H9 (cell line): ENCODE results near the gene MYH14. TPM values are rescaled to one million over a fixed set of nuclear protein-coding genes. Genes with fewer than 3 reads are reported as not detected.

Experiments
- DNase-seq: peaks from one replicate; pipeline ENCODE4 v3.0.0-alpha.2; 2017
- H2AFZ ChIP-seq: one replicate; pipeline ENCODE4 v1.6.1; 2013; ENCODE audit warnings: mild to moderate bottlenecking, low read length, control low read depth, moderate library complexity
- H2AK5ac ChIP-seq: 2 replicates; pipeline ENCODE4 v1.6.1; 2013; ENCODE audit warnings: low read length, control low read depth, mixed read lengths; ENCODE audit not compliant: insufficient read length
- H2BK120ac ChIP-seq: one replicate; pipeline ENCODE4 v1.6.1; 2013; ENCODE audit warnings: low read depth, mild to moderate bottlenecking, low read length, control low read depth, inconsistent platforms; ENCODE audit not compliant: poor library complexity, severe bottlenecking
- H2BK12ac ChIP-seq: 2 replicates; pipeline ENCODE4 v1.6.1; 2013; ENCODE audit warnings: low read length, control low read depth, mixed read lengths, low read depth; ENCODE audit not compliant: insufficient read length
- H2BK15ac ChIP-seq: 2 replicates; pipeline ENCODE4 v1.6.1; 2013; ENCODE audit warnings: low read depth, low read length, control low read depth
- H2BK20ac ChIP-seq: one replicate; pipeline ENCODE4 v1.6.1; 2013; ENCODE audit warnings: low read depth, mild to moderate bottlenecking, low read length, control low read depth, inconsistent platforms; ENCODE audit not compliant: poor library complexity, severe bottlenecking
- H2BK5ac ChIP-seq: 2 replicates; pipeline ENCODE4 v1.6.1; 2013; ENCODE audit warnings: low read length, control low read depth, mixed read lengths; ENCODE audit not compliant: insufficient read length
- H3K14ac ChIP-seq: 2 replicates; pipeline ENCODE4 v1.6.1; 2013; ENCODE audit warnings: low read length, control low read depth; ENCODE audit not compliant: insufficient read depth
- H3K18ac ChIP-seq: 2 replicates; pipeline ENCODE4 v1.6.1; 2013; ENCODE audit warnings: low read depth, mild to moderate bottlenecking, mixed read lengths, low read length, control low read depth; ENCODE audit not compliant: insufficient read length
- H3K23ac ChIP-seq: 2 replicates; pipeline ENCODE4 v1.6.1; 2013; ENCODE audit warnings: low read length, control low read depth, mixed read lengths, low read depth; ENCODE audit not compliant: insufficient read length
- H3K23me2 ChIP-seq: 2 replicates; pipeline ENCODE4 v1.6.1; 2013; ENCODE audit warnings: low read depth, mild to moderate bottlenecking, mixed read lengths, low read length, control low read depth; ENCODE audit not compliant: insufficient read length, poor library complexity, severe bottlenecking
- H3K27ac ChIP-seq: 2 replicates; pipeline ENCODE4 v1.5.1; 2013; ENCODE audit warnings: low read length, control low read depth, mixed read lengths, low read depth; ENCODE audit not compliant: insufficient read length
- H3K27me3 ChIP-seq: 2 replicates; pipeline ENCODE4 v1.6.1; 2013; ENCODE audit warnings: low read length, control low read depth, inconsistent platforms; ENCODE audit not compliant: insufficient read depth
- H3K4ac ChIP-seq: 2 replicates; pipeline ENCODE4 v1.6.1; 2013; ENCODE audit warnings: low read depth, mild to moderate bottlenecking, control low read depth, inconsistent platforms, low read length, moderate library complexity
- H3K4me1 ChIP-seq: 2 replicates; pipeline ENCODE4 v1.6.1; 2013; ENCODE audit warnings: low read length, control low read depth, inconsistent platforms; ENCODE audit not compliant: insufficient read depth
- H3K4me2 ChIP-seq: 2 replicates; pipeline ENCODE4 v1.6.1; 2013; ENCODE audit warnings: low read length, control low read depth, mixed read lengths; ENCODE audit not compliant: insufficient read length, insufficient read depth
- H3K56ac ChIP-seq: 2 replicates; pipeline ENCODE4 v1.6.1; 2013; ENCODE audit warnings: low read depth, mild to moderate bottlenecking, mixed read lengths, low read length, control low read depth; ENCODE audit not compliant: insufficient read length
- H3K79me1 ChIP-seq: 2 replicates; pipeline ENCODE4 v1.6.1; 2013; ENCODE audit warnings: low read depth, mild to moderate bottlenecking, moderate library complexity, low read length, control low read depth, inconsistent platforms; ENCODE audit not compliant: insufficient read depth, poor library complexity, severe bottlenecking
- H3K79me2 ChIP-seq: 2 replicates; pipeline ENCODE4 v1.6.1; 2013; ENCODE audit warnings: low read length, control low read depth, inconsistent platforms; ENCODE audit not compliant: insufficient read depth
- H3K9ac ChIP-seq: 2 replicates; pipeline ENCODE4 v1.6.1; 2013; ENCODE audit warnings: low read length, control low read depth, mixed read lengths; ENCODE audit not compliant: insufficient read length; ENCODE audit errors: extremely low read depth
- H3K9me3 ChIP-seq: one replicate; pipeline ENCODE4 v1.6.1; 2013; ENCODE audit warnings: low read depth, low read length, inconsistent platforms; ENCODE audit not compliant: control insufficient read depth
- H3T11ph ChIP-seq: one replicate; pipeline ENCODE4 v1.6.1; 2013; ENCODE audit warnings: mild to moderate bottlenecking, low read length, control low read depth, inconsistent platforms
- H4K20me1 ChIP-seq: one replicate; pipeline ENCODE4 v1.6.1; 2013; ENCODE audit not compliant: control insufficient read depth, insufficient read length, insufficient read depth
- H4K5ac ChIP-seq: 2 replicates; pipeline ENCODE4 v1.6.1; 2013; ENCODE audit warnings: low read depth, mild to moderate bottlenecking, mixed read lengths, low read length, control low read depth; ENCODE audit not compliant: insufficient read length
- H4K8ac ChIP-seq: replicated peaks from 2 replicates; pipeline ENCODE4 v1.6.1; 2013; ENCODE audit warnings: low read length, control low read depth, mixed read lengths, low read depth; ENCODE audit not compliant: insufficient read length
- H4K91ac ChIP-seq: 2 replicates; pipeline ENCODE4 v1.6.1; 2013; ENCODE audit warnings: low read depth, mild to moderate bottlenecking, moderate library complexity, mixed read lengths, low read length, control low read depth; ENCODE audit not compliant: insufficient read length
- H3K27ac Mint-ChIP-seq, 3 experiments: 2 replicates in 2 of 3; 3 replicates in 1 of 3; pipeline ENCODE4 v1.8.0; 2020 to 2021; ENCODE audit warnings: mixed read lengths in 3 of 3, mild to moderate bottlenecking in 1 of 3, moderate library complexity in 1 of 3
- H3K27me3 Mint-ChIP-seq: 2 replicates; pipeline ENCODE4 v1.8.0; 2021; ENCODE audit warnings: low read depth, mild to moderate bottlenecking, moderate library complexity, mixed read lengths
- H3K36me3 Mint-ChIP-seq, 3 experiments: 2 replicates in 2 of 3; 3 replicates in 1 of 3; pipeline ENCODE4 v1.8.0; 2020 to 2021; ENCODE audit warnings: low read depth in 3 of 3, mixed read lengths in 3 of 3; ENCODE audit not compliant: insufficient read depth in 1 of 3
- H3K4me1 Mint-ChIP-seq, 2 experiments: 2 replicates each; pipeline ENCODE4 v1.8.0; 2020; ENCODE audit warnings: mixed read lengths in 2 of 2
- H3K4me3 Mint-ChIP-seq, 2 experiments: 2 replicates in 1 of 2; 3 replicates in 1 of 2; pipeline ENCODE4 v1.8.0; 2020 to 2021; ENCODE audit warnings: mild to moderate bottlenecking in 2 of 2, mixed read lengths in 2 of 2, moderate library complexity in 1 of 2
- H3K9me3 Mint-ChIP-seq, 2 experiments: 2 replicates in 1 of 2; 3 replicates in 1 of 2; pipeline ENCODE4 v1.8.0; 2020; ENCODE audit warnings: mild to moderate bottlenecking in 2 of 2, mixed read lengths in 2 of 2, moderate library complexity in 1 of 2
- CTCF ChIP-seq: fragments of 200-600 bp; sonication (generic); conservative IDR thresholded peaks from 3 replicates; pipeline ENCODE4 v1.8.0; 2021; ENCODE audit warnings: antibody characterized with exemption, mild to moderate bottlenecking
- WGBS: extraction: QIAGEN DNeasy Blood & Tissue Kit; methylation state at CpG from one replicate; pipeline ENCODE4 v1.1.7; 2013; ENCODE audit warnings: missing lambda C conversion rate, low lambda C conversion rate, mixed read lengths; ENCODE audit not compliant: insufficient read length; ENCODE audit errors: extremely low coverage; 5-methylcytosine and 5-hydroxymethylcytosine counted together
- total RNA-seq: library from RNA; stranded (reverse); gene quantifications from 2 replicates; pipeline ENCODE4 v1.2.1, GENCODE V29; 2021

MYH14 gene
- total RNA-seq, 1 experiment from 2014 or later = 27.7 TPM

GRCh38 chr19:50275577-50276368, 72.4 kb downstream of the MYH14 start:
- no peak for DNase-seq
- Histone ChIP-seq H3K18ac (no peak overlapping the region), H3K23me2 (no peaks in the 10 kb centered on the region), H4K5ac (no peak overlapping the region), H4K20me1 (no peaks in the 10 kb centered on the region), H2BK12ac (no peak overlapping the region), H2BK20ac (no peak overlapping the region), H4K91ac (no peak overlapping the region), H2BK15ac (no peak overlapping the region), H3K4ac (no peak overlapping the region), H3K14ac (no peak overlapping the region), H3K9me3 (no peaks in the 10 kb centered on the region), H3K4me1 (no peaks in the 10 kb centered on the region), H4K8ac (no peak overlapping the region), H3K79me2 (no peaks in the 10 kb centered on the region), H3T11ph (no peak overlapping the region), H2BK5ac (no peak overlapping the region), H3K56ac (no peak overlapping the region), H3K27me3 (no peaks in the 10 kb centered on the region), H3K27ac (no peak overlapping the region), H2BK120ac (no peak overlapping the region), H2AFZ (no peak overlapping the region), H3K23ac (no peak overlapping the region), H3K79me1 (no peaks in the 10 kb centered on the region), H2AK5ac (no peak overlapping the region), H3K4me2 (no peak overlapping the region), H3K9ac (no peak overlapping the region)
- no CpG with 5 or more reads among the region's 26 CpGs for WGBS
- Mint-ChIP-seq H3K4me3 (no peak overlapping the region), H3K9me3 (no peaks in the 10 kb centered on the region), H3K4me1 (no peaks in the 10 kb centered on the region), H3K36me3 (peaks cover 11 to 32% (median 29%) of the 10 kb centered on the region in 3 experiments; a peak in 6 of 7 replicates), H3K27me3 (no peaks in the 10 kb centered on the region), H3K27ac (peak overlapping the region in 2 of 3 experiments; percentile 27 to 34; a peak in 1 of 7 replicates)
- no peak for TF ChIP-seq CTCF
